H1 (cell line): ENCODE results near the gene DUSP9. TPM values are rescaled to one million over a fixed set of nuclear protein-coding genes. Genes with fewer than 3 reads are reported as not detected.

Experiments used
- CTCF ChIA-PET: fragments of 300-600 bp; sonication (Branson Sonifier 250); formaldehyde crosslinking; loops from one replicate; lab custom pipeline; 2021; ENCODE audit not compliant: partially characterized antibody; lab: Charles Lee
- POLR2A ChIA-PET: fragments of 300-600 bp; sonication (Branson Sonifier 250); formaldehyde crosslinking; loops from one replicate; lab custom pipeline; 2021; ENCODE audit warnings: inconsistent platforms; ENCODE audit not compliant: partially characterized antibody; lab: Charles Lee
- DNase-seq, 2 experiments: peaks; one replicate each; pipeline versions ENCODE4 v3.0.0 to v3.0.0-alpha.2; 2010 to 2022; ENCODE audit warnings: low spot score in 2 of 2, low read depth in 1 of 2, mixed read lengths in 1 of 2
- FAIRE-seq: peaks from 2 replicates; lab custom pipeline; 2011; peaks lifted over from hg19 to GRCh38; lab: Jason Lieb, UNC
- H2AFZ ChIP-seq: 2 replicates; pipeline ENCODE4 v1.8.1; 2012; ENCODE audit warnings: low read length, inconsistent platforms
- H2AK5ac ChIP-seq: 2 replicates; pipeline ENCODE4 v1.6.1; 2013; ENCODE audit warnings: low read depth, low read length
- H2BK120ac ChIP-seq: replicated peaks from 2 replicates; pipeline ENCODE3; 2013; ENCODE audit warnings: low read depth, low read length, inconsistent platforms
- H2BK12ac ChIP-seq: 2 replicates; pipeline ENCODE4 v1.6.1; 2013; ENCODE audit warnings: low read depth, low read length
- H2BK15ac ChIP-seq: 2 replicates; pipeline ENCODE4 v1.6.1; 2013; ENCODE audit warnings: low read length
- H2BK20ac ChIP-seq: 2 replicates; pipeline ENCODE4 v1.6.1; 2013; ENCODE audit warnings: low read length
- H2BK5ac ChIP-seq: 2 replicates; pipeline ENCODE4 v1.6.1; 2013; ENCODE audit warnings: low read depth, low read length
- H3K14ac ChIP-seq: 2 replicates; pipeline ENCODE4 v1.6.1; 2013; ENCODE audit warnings: inconsistent platforms; ENCODE audit not compliant: insufficient read length
- H3K18ac ChIP-seq: 2 replicates; pipeline ENCODE4 v1.6.1; 2013; ENCODE audit warnings: low read length; ENCODE audit errors: extremely low read depth
- H3K23ac ChIP-seq: 2 replicates; pipeline ENCODE4 v1.6.1; 2013; ENCODE audit warnings: inconsistent platforms; ENCODE audit not compliant: insufficient read length
- H3K23me2 ChIP-seq: 2 replicates; pipeline ENCODE4 v1.6.1; 2013; ENCODE audit warnings: low read depth, low read length
- H3K27ac ChIP-seq: 2 replicates; pipeline ENCODE4 v1.6.1; 2011; ENCODE audit warnings: low read depth, low read length, inconsistent platforms
- H3K27me3 ChIP-seq, 4 experiments: replicated peaks in 1 of 4; 1 replicate in 1 of 4; 2 replicates in 3 of 4; pipeline versions ENCODE4 v1.6.1 to v1.8.1; 2011 to 2013; ENCODE audit warnings: low read length in 3 of 4, mild to moderate bottlenecking in 3 of 4, inconsistent platforms in 2 of 4, mixed read lengths in 2 of 4, moderate library complexity in 1 of 4; ENCODE audit not compliant: control insufficient read depth in 3 of 4, insufficient read depth in 3 of 4; ENCODE audit errors: extremely low read depth in 1 of 4
- H3K36me3 ChIP-seq, 4 experiments: 2 replicates each; pipeline versions ENCODE4 v1.6.1 to v1.8.1; 2011 to 2013; ENCODE audit warnings: mild to moderate bottlenecking in 4 of 4, low read length in 3 of 4, moderate library complexity in 2 of 4, control low read depth in 1 of 4, inconsistent platforms in 1 of 4; ENCODE audit not compliant: insufficient read depth in 4 of 4, control insufficient read depth in 2 of 4
- H3K4ac ChIP-seq: replicated peaks from 2 replicates; pipeline ENCODE3; 2013; ENCODE audit warnings: low read length, low read depth, mixed read lengths, inconsistent platforms; ENCODE audit not compliant: insufficient read length
- H3K4me1 ChIP-seq, 4 experiments: replicated peaks in 1 of 4; 1 replicate in 1 of 4; 2 replicates in 3 of 4; pipeline versions ENCODE4 v1.6.1 to v1.8.1; 2011 to 2013; ENCODE audit warnings: low read length in 3 of 4, inconsistent platforms in 2 of 4, mixed read lengths in 1 of 4; ENCODE audit not compliant: insufficient read depth in 4 of 4, control insufficient read depth in 3 of 4
- H3K4me2 ChIP-seq, 2 experiments: 2 replicates each; pipeline versions ENCODE4 v1.6.1 to v1.8.1; 2011 to 2013; ENCODE audit warnings: low read depth in 2 of 2, low read length in 2 of 2, control low read depth in 1 of 2, inconsistent platforms in 1 of 2, mild to moderate bottlenecking in 1 of 2; ENCODE audit not compliant: insufficient read depth in 1 of 2
- H3K4me3 ChIP-seq, 4 experiments: fragments of 200-600, 300-600 bp in 1 of 4; sonication (generic), shearing (Covaris generic), sonication (Bioruptor Twin) in 1 of 4; 2 replicates each; pipeline versions ENCODE4 v1.5.1 to v1.8.1; 2011 to 2016; ENCODE audit warnings: low read length in 4 of 4, low read depth in 3 of 4, control low read depth in 2 of 4, inconsistent platforms in 2 of 4, mild to moderate bottlenecking in 2 of 4, mixed read lengths in 1 of 4, moderate library complexity in 1 of 4; ENCODE audit not compliant: insufficient read depth in 2 of 4; ENCODE audit errors: extremely low read depth in 1 of 4
- H3K56ac ChIP-seq: replicated peaks from 2 replicates; pipeline ENCODE3; 2013; ENCODE audit warnings: low read depth, mild to moderate bottlenecking, mixed read lengths, low read length, inconsistent platforms; ENCODE audit not compliant: insufficient read length
- H3K79me1 ChIP-seq: 2 replicates; pipeline ENCODE4 v1.6.1; 2013; ENCODE audit warnings: low read depth, low read length, control low read depth
- H3K79me2 ChIP-seq, 2 experiments: 2 replicates each; pipeline versions ENCODE4 v1.6.1 to v1.8.1; 2012 to 2013; ENCODE audit warnings: low read length in 2 of 2, mild to moderate bottlenecking in 2 of 2, inconsistent platforms in 1 of 2; ENCODE audit not compliant: insufficient read depth in 2 of 2, control insufficient read depth in 1 of 2
- H3K9ac ChIP-seq, 4 experiments: replicated peaks in 1 of 4; 1 replicate in 1 of 4; 2 replicates in 3 of 4; pipeline versions ENCODE4 v1.6.1 to v1.8.1; 2011 to 2013; ENCODE audit warnings: low read depth in 3 of 4, low read length in 3 of 4, control low read depth in 2 of 4, mild to moderate bottlenecking in 2 of 4, moderate library complexity in 2 of 4, inconsistent platforms in 1 of 4; ENCODE audit errors: extremely low read depth in 1 of 4
- H3K9me3 ChIP-seq, 2 experiments: 2 replicates each; pipeline versions ENCODE4 v1.6.1 to v1.8.1; 2012 to 2013; ENCODE audit warnings: mild to moderate bottlenecking in 2 of 2, moderate library complexity in 2 of 2, control low read depth in 1 of 2, inconsistent platforms in 1 of 2, low read depth in 1 of 2, low read length in 1 of 2, mixed read lengths in 1 of 2; ENCODE audit not compliant: insufficient read depth in 2 of 2
- H4K20me1 ChIP-seq, 2 experiments: replicated peaks in 1 of 2; 2 replicates each; pipeline versions ENCODE3 to v1.8.1; 2011 to 2013; ENCODE audit warnings: inconsistent platforms in 2 of 2, low read length in 2 of 2, mild to moderate bottlenecking in 1 of 2; ENCODE audit not compliant: insufficient read depth in 2 of 2, control insufficient read depth in 1 of 2
- H4K5ac ChIP-seq: 2 replicates; pipeline ENCODE4 v1.6.1; 2013; ENCODE audit warnings: low read length, low read depth, mixed read lengths, inconsistent platforms; ENCODE audit not compliant: insufficient read length
- H4K8ac ChIP-seq: 2 replicates; pipeline ENCODE4 v1.8.0; 2013; ENCODE audit warnings: mild to moderate bottlenecking, moderate library complexity, low read length, inconsistent platforms; ENCODE audit not compliant: insufficient read depth; ENCODE audit errors: extremely low read depth
- H4K91ac ChIP-seq: replicated peaks from 2 replicates; pipeline ENCODE3; 2013; ENCODE audit warnings: low read length, mixed read lengths, inconsistent platforms; ENCODE audit not compliant: insufficient read length
- KDM4A ChIP-seq: IDR thresholded peaks from one replicate; pipeline ENCODE4 v1.7.1; 2012; ENCODE audit warnings: low read depth, mild to moderate bottlenecking, moderate library complexity, low read length, inconsistent platforms; ENCODE audit not compliant: severe bottlenecking
- WGBS, 2 experiments: shearing (Covaris generic) in 1 of 2; methylation state at CpG; one replicate each; pipeline versions ENCODE4 v1.1.6 to v1.1.7; 2013 to 2015; ENCODE audit warnings: low lambda C conversion rate in 2 of 2, mixed read lengths in 2 of 2, inconsistent platforms in 1 of 2, low coverage in 1 of 2, missing lambda C conversion rate in 1 of 2; ENCODE audit not compliant: insufficient replicate concordance in 2 of 2, insufficient coverage in 1 of 2, insufficient read length in 1 of 2; ENCODE audit errors: extremely low coverage in 1 of 2, missing lambda C conversion rate in 1 of 2; 5-methylcytosine and 5-hydroxymethylcytosine counted together
- polyA plus RNA-seq, 7 experiments: library from polyadenylated mRNA; depleted of rRNA in 3 of 7; stranded (reverse) in 5 of 7; unstranded in 2 of 7; fragments of >200 nt in 5 of 7; fragments of 200-250 nt in 2 of 7; gene quantifications; 1 replicate in 5 of 7; 2 replicates in 1 of 7; 4 replicates in 1 of 7; pipeline versions ENCODE4 v1.2.1 to v1.2.3, GENCODE V29; 2011 to 2013; ENCODE audit warnings: missing spikeins in 2 of 7, mixed read lengths in 2 of 7
- total RNA-seq: library from RNA; stranded (reverse); fragmentation: NEBNext Ultra II Directional; extraction: Animal tissue kit (Norgen Biotek cat#: 25700); gene quantifications from 2 replicates; pipeline ENCODE4 v1.2.1, GENCODE V29; 2021

Gene DUSP9
- total and polyA plus RNA-seq, 2 of the 8 experiments (the other 6 are each of a cell fraction or from before 2014, with no cell fraction given), result 0.80 to 1.1 TPM

- no peak overlapping the region for H2BK12ac ChIP-seq
- no peak overlapping the region for H3K27ac ChIP-seq
- H3K79me1 ChIP-seq, result no peaks in the 10 kb centered on the region
- H3K23ac ChIP-seq, result no peak overlapping the region
- H2BK15ac ChIP-seq, result no peak overlapping the region
- POLR2A ChIA-PET, result no interaction called here
- H4K8ac ChIP-seq, result no peak overlapping the region
- H3K14ac ChIP-seq, result no peak overlapping the region
- DNase-seq, result no peak
- no peak overlapping the region for H3K56ac ChIP-seq
- H4K5ac ChIP-seq, result no peak overlapping the region
- no peak overlapping the region for H3K4ac ChIP-seq
- H2AK5ac ChIP-seq, result no peak overlapping the region
- no peaks in the 10 kb centered on the region for H3K9me3 ChIP-seq
- no peak overlapping the region for H2BK20ac ChIP-seq
- H3K4me3 ChIP-seq, result no peak overlapping the region
- H3K79me2 ChIP-seq, result peaks cover 0 to 4% of the 10 kb centered on the region in 2 experiments; a peak in 1 of 4 replicates
- H2AFZ ChIP-seq, result no peak overlapping the region
- H2BK5ac ChIP-seq, result no peak overlapping the region
- H3K9ac ChIP-seq, result no peak overlapping the region
- no peaks in the 10 kb centered on the region for H3K36me3 ChIP-seq
- WGBS, 2 experiments, result 74% methylated on average over 3 of the region's 3 CpGs; no CpG with 5 or more reads in 1 of the 2 experiments
- peaks cover 3% of the 10 kb centered on the region; the same call in 1 of the 2 replicates for H3K23me2 ChIP-seq
- no peak overlapping the region for H4K91ac ChIP-seq
- no peak for TF ChIP-seq KDM4A
- no peak overlapping the region for H3K4me2 ChIP-seq
- H3K4me1 ChIP-seq, result peaks cover 0 to 4% (median 0%) of the 10 kb centered on the region in 4 experiments; a peak in 1 of 7 replicates
- H3K18ac ChIP-seq, result no peak overlapping the region
- H3K27me3 ChIP-seq, result peaks cover 0 to 8% (median 0%) of the 10 kb centered on the region in 4 experiments; a peak in 3 of 7 replicates
- FAIRE-seq, result no peak
- no peak overlapping the region for H2BK120ac ChIP-seq
- H4K20me1 ChIP-seq, result no peaks in the 10 kb centered on the region
- CTCF ChIA-PET, result interaction anchor here (0.7 to 4.5 kb wide), 6 partner anchors 8 to 132 kb away, joined by 3 to 22 read pairs (median 3); partner anchors contain the start of gene HAUS7
These were observed 44.4 kb upstream of the DUSP9 start for GRCh38 chrX:153602601-153603000.
